Ovary (tissue), 3 donors: ENCODE results near the gene PMEPA1.

ENCODE experiments used
- CTCF ChIP-seq, 3 donors: fragments of 450-650 bp in 2 of 3; fragments of 200-600 bp in 1 of 3; IDR thresholded peaks; one replicate each; pipeline versions ENCODE4 v1.5.1 to v1.8.0; 2016 to 2022; ENCODE audit warnings: antibody characterized with exemption in 3 of 3, mild to moderate bottlenecking in 1 of 3
- EP300 ChIP-seq: sonication (generic); formaldehyde crosslinking; IDR thresholded peaks from one replicate; pipeline ENCODE4 v1.6.1; 2017; ENCODE audit warnings: antibody characterized with exemption
- POLR2A ChIP-seq: fragments of 450-650 bp; IDR thresholded peaks from one replicate; pipeline ENCODE4 v1.6.1; 2017; ENCODE audit warnings: antibody characterized with exemption, mild to moderate bottlenecking, moderate library complexity
- donor health status: DM: no; HTN: no; CAD: no.

- no peak for TF ChIP-seq CTCF (IDR thresholded peaks at IDR 0.05)
- no peak for TF ChIP-seq POLR2A
- no peak for TF ChIP-seq EP300
Observed at GRCh38 chr20:57737349-57737748, 27.5 kb upstream of the PMEPA1 start.
